Ovary (tissue), 9 donors: ENCODE measurements around the gene PERCC1. TPM values are rescaled to one million over a fixed set of nuclear protein-coding genes. Genes with fewer than 3 reads are reported as not detected.

Experiments used
- DNase-seq, 5 donors: peaks; one replicate each; pipeline ENCODE4 v3.0.0-alpha.2; 2019 to 2020
- H3K27ac ChIP-seq, 2 donors: fragments of 200-600 bp; one replicate each; pipeline versions ENCODE4 v1.5.1 to v1.8.0; 2019 to 2022
- H3K27me3 ChIP-seq: fragments of 200-600 bp; one replicate; pipeline ENCODE4 v1.8.0; 2022
- H3K36me3 ChIP-seq: fragments of 200-600 bp; sonication (generic); one replicate; pipeline ENCODE4 v1.5.1; 2019
- H3K4me1 ChIP-seq: one replicate; pipeline ENCODE4 v1.8.1; 2013; ENCODE audit warnings: mild to moderate bottlenecking, moderate library complexity; ENCODE audit not compliant: insufficient read depth
- H3K4me3 ChIP-seq: fragments of 200-600 bp; sonication (generic); one replicate; pipeline ENCODE4 v1.5.1; 2017
- H3K9me3 ChIP-seq, 2 donors: fragments of 200-600 bp in 1 of 2; sonication (generic) in 1 of 2; one replicate each; pipeline versions ENCODE4 v1.5.1 to v1.8.1; 2013 to 2019; ENCODE audit warnings: mild to moderate bottlenecking in 1 of 2, moderate library complexity in 1 of 2
- EP300 ChIP-seq: sonication (generic); formaldehyde crosslinking; IDR thresholded peaks from one replicate; pipeline ENCODE4 v1.6.1; 2017; ENCODE audit warnings: antibody characterized with exemption
- POLR2A ChIP-seq: fragments of 450-650 bp; IDR thresholded peaks from one replicate; pipeline ENCODE4 v1.6.1; 2017; ENCODE audit warnings: antibody characterized with exemption, mild to moderate bottlenecking, moderate library complexity
- WGBS, 3 donors: extraction: QIAGEN DNeasy Blood & Tissue Kit in 1 of 3; methylation state at CpG; one replicate each; pipeline versions ENCODE4 v1.1.5 to v1.1.7; 2013 to 2017; 5-methylcytosine and 5-hydroxymethylcytosine counted together
- intact Hi-C, 4 donors: fragments of 100-400 bp; cut with DNase I; formaldehyde crosslinking; loops; one replicate each; pipeline versions ENCODE4 v1.11.0 to v1.15.1; 2022 to 2023
- polyA plus RNA-seq, 2 donors: library from polyadenylated mRNA; stranded (reverse); fragments of 200-250 nt in 1 of 2; fragments of 350-450 nt in 1 of 2; fragmentation: Illumina TruSeq in 1 of 2; extraction: RNeasy Lipid Tissue Mini Kit (QIAGEN cat#74804) in 1 of 2; gene quantifications; one replicate each; pipeline ENCODE4 v1.2.3, GENCODE V29; 2013 to 2014
- total RNA-seq, 7 donors: library from RNA; depleted of rRNA in 2 of 7; stranded (reverse); fragments of >200 nt in 2 of 7; fragmentation: NEBNext Ultra II Directional in 3 of 7; extraction: Animal tissue kit (Norgen Biotek cat#: 25700) in 3 of 7; gene quantifications; one replicate each; pipeline versions ENCODE4 v1.1.0 to v1.2.4, GENCODE V29; 2016 to 2023
- TF ChIP-seq, protein P1 (sequence below), 3 donors: fragments of 450-650 bp in 2 of 3; fragments of 200-600 bp in 1 of 3; IDR thresholded peaks; one replicate each; pipeline versions ENCODE4 v1.5.1 to v1.8.0; 2016 to 2022; ENCODE audit warnings: antibody characterized with exemption in 3 of 3, mild to moderate bottlenecking in 1 of 3
- donor health status: DM: no; HTN: no; CAD: no; lungs with moderate emphysema.
- donor health status: DM: no; HTN: no; CAD: no.
- donor health status: Bipolar disorder and iron deficiency.
- donor health status: DM: yes; HTN: yes; CAD: no.
- donor health status: DM: no; HTN: no; CAD: no.
- donor health status: DM: yes; HTN: yes; CAD: no.

PERCC1 gene
- total and polyA plus RNA-seq, 9 donors = 0.08 to 0.62 TPM; not detected in 7

DNA sequence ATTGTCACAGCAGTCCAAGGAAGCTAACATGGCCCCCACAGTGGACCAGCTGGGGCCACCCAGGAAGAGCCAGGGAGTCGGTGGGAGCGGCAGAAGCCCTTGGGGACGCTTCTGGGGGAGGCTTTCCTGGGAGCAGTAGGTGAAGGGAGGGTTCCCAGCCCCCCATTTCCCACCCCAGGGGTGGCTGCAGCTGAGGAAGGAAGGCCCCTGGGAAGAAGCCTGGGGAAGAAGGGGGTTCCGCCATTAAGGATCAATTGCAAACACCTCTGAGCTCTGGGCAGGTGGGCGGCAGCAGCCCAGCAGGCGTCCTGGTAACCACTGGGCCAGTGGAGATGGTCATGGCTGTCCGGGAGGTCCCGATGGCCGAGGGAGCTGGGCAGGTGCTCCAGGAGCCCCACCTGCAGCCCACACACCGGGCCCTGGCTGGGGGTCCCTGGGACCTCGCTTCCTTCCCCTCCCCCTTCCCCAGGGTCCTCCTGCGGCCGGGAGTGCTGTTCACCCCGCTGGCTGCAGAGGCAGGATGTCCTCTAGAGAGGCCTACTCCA, 592 bp upstream of the PERCC1 start:
- TF ChIP-seq EP300 (no peak), POLR2A (no peak)
- TF ChIP-seq, protein P1, sequence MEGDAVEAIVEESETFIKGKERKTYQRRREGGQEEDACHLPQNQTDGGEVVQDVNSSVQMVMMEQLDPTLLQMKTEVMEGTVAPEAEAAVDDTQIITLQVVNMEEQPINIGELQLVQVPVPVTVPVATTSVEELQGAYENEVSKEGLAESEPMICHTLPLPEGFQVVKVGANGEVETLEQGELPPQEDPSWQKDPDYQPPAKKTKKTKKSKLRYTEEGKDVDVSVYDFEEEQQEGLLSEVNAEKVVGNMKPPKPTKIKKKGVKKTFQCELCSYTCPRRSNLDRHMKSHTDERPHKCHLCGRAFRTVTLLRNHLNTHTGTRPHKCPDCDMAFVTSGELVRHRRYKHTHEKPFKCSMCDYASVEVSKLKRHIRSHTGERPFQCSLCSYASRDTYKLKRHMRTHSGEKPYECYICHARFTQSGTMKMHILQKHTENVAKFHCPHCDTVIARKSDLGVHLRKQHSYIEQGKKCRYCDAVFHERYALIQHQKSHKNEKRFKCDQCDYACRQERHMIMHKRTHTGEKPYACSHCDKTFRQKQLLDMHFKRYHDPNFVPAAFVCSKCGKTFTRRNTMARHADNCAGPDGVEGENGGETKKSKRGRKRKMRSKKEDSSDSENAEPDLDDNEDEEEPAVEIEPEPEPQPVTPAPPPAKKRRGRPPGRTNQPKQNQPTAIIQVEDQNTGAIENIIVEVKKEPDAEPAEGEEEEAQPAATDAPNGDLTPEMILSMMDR (IDR thresholded peaks at IDR 0.05) = no peak
- DNase-seq = no peak
- H3K4me1 ChIP-seq = no peaks in the 10 kb centered on the region
- H3K27ac ChIP-seq = no peak overlapping the region
- no peaks in the 10 kb centered on the region for H3K9me3 ChIP-seq
- intact Hi-C loops = no loop called here
- no peaks in the 10 kb centered on the region for H3K36me3 ChIP-seq
- no peak overlapping the region for H3K4me3 ChIP-seq
- 55 to 58% (median 56%) methylated on average over 14 of the region's 14 CpGs for WGBS, 3 donors
- H3K27me3 ChIP-seq = no peaks in the 10 kb centered on the region

DNA sequence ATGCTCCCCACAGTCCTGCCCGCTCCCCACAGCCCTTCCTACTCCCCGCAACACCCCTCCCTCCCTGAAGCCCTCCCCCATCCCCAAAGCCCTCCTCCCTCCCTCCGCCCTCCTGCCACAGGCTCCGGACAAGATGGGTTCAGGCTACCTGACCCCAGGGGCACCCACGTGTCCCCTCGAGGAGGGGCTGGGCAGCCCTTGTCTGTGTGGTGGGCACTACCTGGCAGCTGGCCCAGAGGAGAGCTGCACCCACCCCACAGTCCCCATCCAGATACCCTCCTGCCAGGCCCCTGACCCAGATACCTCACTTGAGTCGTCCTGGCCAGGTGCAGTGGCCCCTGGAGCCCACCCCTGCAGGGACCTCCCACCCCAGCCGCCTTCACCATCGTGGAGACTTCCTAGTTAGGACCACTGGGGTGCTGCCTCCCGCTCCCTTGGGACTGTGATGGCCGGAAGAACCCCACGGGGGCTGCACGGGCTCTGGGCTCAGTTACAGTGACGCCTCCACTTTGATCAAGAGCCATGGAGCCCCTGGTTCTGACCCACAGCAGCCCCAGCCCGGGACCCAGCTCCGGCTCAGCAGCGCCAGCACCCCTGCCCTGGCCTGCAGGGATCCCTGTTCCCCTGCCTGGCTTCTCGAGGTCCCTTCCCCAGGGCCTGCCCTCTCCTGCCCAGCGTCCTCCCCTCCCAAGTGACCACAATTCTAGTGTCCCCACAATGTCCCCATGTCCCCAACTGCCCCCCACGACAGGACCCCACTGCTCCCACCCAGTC, 806 bp downstream of the PERCC1 start:
- Histone ChIP-seq H3K9me3 (no peaks in the 10 kb centered on the region), H3K4me1 (no peaks in the 10 kb centered on the region), H3K27me3 (no peaks in the 10 kb centered on the region), H3K27ac (no peak overlapping the region), H3K4me3 (no peak overlapping the region), H3K36me3 (no peaks in the 10 kb centered on the region)
- WGBS, 3 donors = 70 to 75% (median 75%) methylated on average over 19 to 20 of the region's 20 CpGs
- no peak for TF ChIP-seq POLR2A
- TF ChIP-seq, protein P1 (IDR thresholded peaks at IDR 0.05) = no peak
- TF ChIP-seq EP300 = no peak
- DNase-seq = no peak
- intact Hi-C loops = no loop called here

DNA sequence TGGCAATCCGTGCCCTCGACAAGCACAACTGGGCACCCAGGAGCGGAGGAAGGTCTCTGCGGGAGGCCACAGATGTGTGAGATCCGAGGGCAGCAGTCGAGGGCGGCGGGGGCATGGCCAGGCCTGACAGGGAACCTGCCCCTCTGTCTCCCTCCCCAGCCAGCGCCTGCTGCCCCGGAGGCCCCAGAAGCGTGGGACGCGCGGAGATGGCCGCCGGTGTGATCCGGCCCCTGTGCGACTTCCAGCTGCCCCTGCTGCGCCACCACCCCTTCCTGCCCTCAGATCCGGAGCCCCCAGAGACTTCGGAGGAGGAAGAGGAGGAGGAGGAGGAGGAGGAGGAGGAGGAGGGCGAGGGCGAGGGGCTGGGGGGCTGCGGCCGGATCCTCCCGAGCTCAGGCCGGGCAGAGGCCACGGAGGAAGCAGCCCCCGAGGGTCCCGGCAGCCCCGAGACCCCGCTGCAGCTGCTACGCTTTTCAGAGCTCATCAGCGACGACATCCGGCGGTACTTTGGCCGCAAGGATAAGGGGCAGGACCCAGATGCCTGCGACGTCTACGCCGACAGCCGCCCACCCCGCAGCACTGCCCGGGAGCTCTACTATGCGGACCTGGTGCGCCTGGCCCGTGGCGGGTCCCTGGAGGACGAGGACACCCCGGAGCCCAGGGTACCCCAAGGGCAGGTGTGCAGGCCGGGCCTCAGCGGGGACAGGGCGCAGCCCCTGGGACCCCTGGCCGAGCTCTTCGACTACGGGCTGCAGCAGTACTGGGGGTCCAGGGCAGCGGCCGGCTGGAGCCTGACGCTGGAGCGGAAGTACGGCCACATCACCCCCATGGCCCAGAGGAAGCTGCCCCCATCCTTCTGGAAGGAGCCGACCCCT, 1.7 kb downstream of the PERCC1 start:
- 59 to 75% (median 62%) methylated on average over 51 to 63 of the region's 63 CpGs for WGBS, 3 donors
- Histone ChIP-seq H3K4me3 (no peak overlapping the region), H3K27me3 (no peaks in the 10 kb centered on the region), H3K27ac (no peak overlapping the region), H3K36me3 (no peaks in the 10 kb centered on the region), H3K9me3 (no peaks in the 10 kb centered on the region), H3K4me1 (no peaks in the 10 kb centered on the region)
- intact Hi-C loops = no loop called here
- DNase-seq = no peak
- no peak for TF ChIP-seq POLR2A
- no peak for TF ChIP-seq EP300
- TF ChIP-seq, protein P1 (IDR thresholded peaks at IDR 0.05) = no peak

DNA sequence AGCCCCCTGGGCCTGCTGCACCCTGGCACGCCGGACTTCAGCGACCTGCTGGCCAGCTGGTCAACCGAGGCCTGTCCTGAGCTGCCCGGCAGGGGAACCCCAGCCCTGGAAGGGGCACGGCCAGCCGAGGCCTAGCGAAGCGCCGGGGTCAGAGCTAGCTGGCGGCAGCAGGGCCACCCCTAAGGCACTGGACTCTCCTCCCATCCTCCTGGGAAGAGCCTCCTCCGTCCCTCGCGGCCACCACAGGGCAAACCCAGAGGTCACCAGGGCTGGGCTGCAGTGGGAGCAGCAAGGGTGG, 2.3 kb downstream of the PERCC1 start:
- no peak overlapping the region for H3K27ac ChIP-seq
- no peak for TF ChIP-seq POLR2A
- no peak for TF ChIP-seq EP300
- TF ChIP-seq, protein P1 (IDR thresholded peaks at IDR 0.05) = no peak
- intact Hi-C loops = no loop called here
- H3K4me3 ChIP-seq = no peak overlapping the region
- no peaks in the 10 kb centered on the region for H3K27me3 ChIP-seq
- H3K9me3 ChIP-seq = no peaks in the 10 kb centered on the region
- DNase-seq = no peak
- no peaks in the 10 kb centered on the region for H3K4me1 ChIP-seq
- no peaks in the 10 kb centered on the region for H3K36me3 ChIP-seq
- 78 to 92% (median 85%) methylated on average over 13 to 14 of the region's 14 CpGs for WGBS, 3 donors
